A673 (cell line): ENCODE data around the gene KCNJ15. TPM values are rescaled to one million over a fixed set of nuclear protein-coding genes. Genes with fewer than 3 reads are reported as not detected.

Source experiments
- BruUV-seq: library from RNA; stranded (reverse); fragments of 400-500 nt; replicated peaks from 2 replicates; lab custom pipeline; 2021; lab: Mats Ljungman, UMichigan
- CTCF ChIA-PET: fragments of 300-600 bp; sonication (Branson Sonifier 250); formaldehyde crosslinking; loops from one replicate; lab custom pipeline; 2022; ENCODE audit warnings: antibody characterized with exemption; lab: Charles Lee
- POLR2A ChIA-PET: fragments of 300-600 bp; sonication (Branson Sonifier 250); formaldehyde crosslinking; loops from one replicate; lab custom pipeline; 2022; ENCODE audit warnings: antibody characterized with exemption; ENCODE audit not compliant: low non-redundant PET; lab: Charles Lee
- DNase-seq: peaks from one replicate; pipeline ENCODE4 v3.0.0-alpha.2; 2015; ENCODE audit warnings: low spot score
- H3K27ac ChIP-seq: fragments of 200-600 bp; sonication (generic); 2 replicates; pipeline ENCODE4 v1.5.1; 2016; ENCODE audit warnings: mixed run types, low read depth, mild to moderate bottlenecking, mixed read lengths, antibody characterized with exemption, low read length; ENCODE audit not compliant: poor library complexity, severe bottlenecking
- H3K27me3 ChIP-seq: fragments of 200-600 bp; sonication (generic); replicated peaks from 2 replicates; pipeline ENCODE4 v1.6.1; 2017; ENCODE audit warnings: mixed run types, low read depth, mild to moderate bottlenecking, mixed read lengths, antibody characterized with exemption, low read length; ENCODE audit not compliant: insufficient read depth, poor library complexity
- H3K36me3 ChIP-seq: fragments of 200-600 bp; sonication (generic); 2 replicates; pipeline ENCODE4 v1.6.1; 2016; ENCODE audit warnings: mixed run types, mild to moderate bottlenecking, mixed read lengths, antibody characterized with exemption, low read length; ENCODE audit not compliant: insufficient read depth, poor library complexity, severe bottlenecking
- H3K4me1 ChIP-seq: fragments of 200-600 bp; sonication (generic); 2 replicates; pipeline ENCODE4 v1.6.1; 2017; ENCODE audit warnings: mixed run types, mild to moderate bottlenecking, mixed read lengths, antibody characterized with exemption, low read length; ENCODE audit not compliant: insufficient read depth, poor library complexity, severe bottlenecking
- H3K4me3 ChIP-seq: fragments of 200-600 bp; sonication (generic); 2 replicates; pipeline ENCODE4 v1.5.1; 2016; ENCODE audit warnings: low read depth, mixed run types, mild to moderate bottlenecking, mixed read lengths, low read length; ENCODE audit not compliant: poor library complexity, severe bottlenecking
- H3K9me3 ChIP-seq: fragments of 200-600 bp; sonication (generic); 2 replicates; pipeline ENCODE4 v1.6.1; 2016; ENCODE audit warnings: mixed run types, low read depth, mild to moderate bottlenecking, mixed read lengths, antibody characterized with exemption, low read length; ENCODE audit not compliant: poor library complexity, severe bottlenecking
- EZH2 ChIP-seq: fragments of 200-600 bp; sonication (generic); IDR thresholded peaks from 2 replicates; pipeline ENCODE4 v1.6.1; 2017; ENCODE audit warnings: borderline replicate concordance, low read depth, mild to moderate bottlenecking, mixed read lengths, antibody characterized with exemption, low read length; ENCODE audit not compliant: poor library complexity, severe bottlenecking
- intact Hi-C: fragments of 100-400 bp; cut with micrococcal nuclease; formaldehyde crosslinking; loops from one replicate; pipeline ENCODE4 v1.10.0; 2022; ENCODE audit not compliant: unreplicated experiment
- total RNA-seq: library from RNA; stranded (reverse); gene quantifications from 2 replicates; pipeline ENCODE4 v1.2.3, GENCODE V29; 2021
- TF ChIP-seq, protein P1 (sequence below): fragments of 300-800, 200-600 bp; sonication (generic); conservative IDR thresholded peaks from 2 replicates; pipeline ENCODE4 v1.5.1; 2017; ENCODE audit warnings: low read depth, mild to moderate bottlenecking, antibody characterized with exemption, low read length, moderate library complexity, mixed read lengths

KCNJ15 gene
- total RNA-seq, 1 experiment from 2014 or later, result not detected

- no peak overlapping the region for H3K27ac ChIP-seq
- ChIA-PET POLR2A (no interaction called here), CTCF (no interaction called here)
- DNase-seq, result no peak
- H3K36me3 ChIP-seq, result no peaks in the 10 kb centered on the region
- BruUV-seq, result no TSS peak
- H3K27me3 ChIP-seq, result peaks cover 64% of the 10 kb centered on the region
- no peaks in the 10 kb centered on the region for H3K4me1 ChIP-seq
- intact Hi-C loops, result no loop called here
- H3K4me3 ChIP-seq, result no peak overlapping the region
- H3K9me3 ChIP-seq, result no peaks in the 10 kb centered on the region
- no peak for TF ChIP-seq EZH2
- TF ChIP-seq, protein P1, sequence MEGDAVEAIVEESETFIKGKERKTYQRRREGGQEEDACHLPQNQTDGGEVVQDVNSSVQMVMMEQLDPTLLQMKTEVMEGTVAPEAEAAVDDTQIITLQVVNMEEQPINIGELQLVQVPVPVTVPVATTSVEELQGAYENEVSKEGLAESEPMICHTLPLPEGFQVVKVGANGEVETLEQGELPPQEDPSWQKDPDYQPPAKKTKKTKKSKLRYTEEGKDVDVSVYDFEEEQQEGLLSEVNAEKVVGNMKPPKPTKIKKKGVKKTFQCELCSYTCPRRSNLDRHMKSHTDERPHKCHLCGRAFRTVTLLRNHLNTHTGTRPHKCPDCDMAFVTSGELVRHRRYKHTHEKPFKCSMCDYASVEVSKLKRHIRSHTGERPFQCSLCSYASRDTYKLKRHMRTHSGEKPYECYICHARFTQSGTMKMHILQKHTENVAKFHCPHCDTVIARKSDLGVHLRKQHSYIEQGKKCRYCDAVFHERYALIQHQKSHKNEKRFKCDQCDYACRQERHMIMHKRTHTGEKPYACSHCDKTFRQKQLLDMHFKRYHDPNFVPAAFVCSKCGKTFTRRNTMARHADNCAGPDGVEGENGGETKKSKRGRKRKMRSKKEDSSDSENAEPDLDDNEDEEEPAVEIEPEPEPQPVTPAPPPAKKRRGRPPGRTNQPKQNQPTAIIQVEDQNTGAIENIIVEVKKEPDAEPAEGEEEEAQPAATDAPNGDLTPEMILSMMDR, result no peak
Measured at GRCh38 chr21:38298832-38299231, 42.0 kb downstream of the KCNJ15 start.

- Histone ChIP-seq H3K9me3 (no peaks in the 10 kb centered on the region), H3K27me3 (peaks cover 57% of the 10 kb centered on the region), H3K27ac (no peak overlapping the region), H3K4me1 (no peaks in the 10 kb centered on the region), H3K4me3 (no peak overlapping the region), H3K36me3 (no peaks in the 10 kb centered on the region)
- TF ChIP-seq, protein P1, result no peak
- TF ChIP-seq EZH2, result no peak
- intact Hi-C loops, result no loop called here
- DNase-seq, result no peak
- CTCF ChIA-PET, result no interaction called here
- POLR2A ChIA-PET, result no interaction called here
- BruUV-seq, result no TSS peak
Measured at GRCh38 chr21:38299671-38300070, 42.9 kb downstream of the KCNJ15 start.

- Histone ChIP-seq H3K27me3 (peaks cover 55% of the 10 kb centered on the region), H3K4me1 (no peaks in the 10 kb centered on the region), H3K4me3 (no peak overlapping the region), H3K36me3 (no peaks in the 10 kb centered on the region), H3K27ac (no peak overlapping the region), H3K9me3 (no peaks in the 10 kb centered on the region)
- TF ChIP-seq, protein P1, result no peak
- no peak for TF ChIP-seq EZH2
- BruUV-seq, result no TSS peak
- ChIA-PET POLR2A (no interaction called here), CTCF (no interaction called here)
- intact Hi-C loops, result no loop called here
- DNase-seq, result no peak
Measured at GRCh38 chr21:38300141-38300578, 43.4 kb downstream of the KCNJ15 start.
